EH (cell line): ENCODE data around the gene SHROOM2.
"Not testable (repeated sequence)": the region's sequence is repeated elsewhere in the genome, so short reads cannot be mapped to it uniquely, and the experiment has no call there.

Source experiments
- DNase-seq: peaks from one replicate; pipeline ENCODE4 v3.0.0-alpha.2; 2015; ENCODE audit warnings: low read depth

SHROOM2 gene

DNA sequence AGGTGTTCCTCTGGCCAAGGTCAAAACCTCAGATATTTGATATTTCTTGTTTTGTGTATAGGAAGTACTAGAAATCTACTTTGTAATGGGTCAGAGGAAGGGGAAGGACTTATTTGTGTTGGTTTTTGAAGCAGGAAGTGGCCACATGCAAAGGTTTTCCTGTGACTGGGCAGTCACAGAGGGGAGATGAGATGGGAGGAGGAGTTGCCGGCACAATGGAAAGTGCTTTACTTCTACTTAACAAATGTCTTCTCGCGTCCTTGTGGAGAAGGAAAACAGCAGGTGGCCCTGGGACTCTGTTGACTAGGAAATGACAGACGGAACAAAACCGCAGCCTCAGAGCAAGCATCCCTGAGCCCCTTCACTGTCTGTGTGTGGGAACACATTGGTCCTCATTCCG is 46.6 kb downstream of the SHROOM2 start:
- DNase-seq = no peak

DNA sequence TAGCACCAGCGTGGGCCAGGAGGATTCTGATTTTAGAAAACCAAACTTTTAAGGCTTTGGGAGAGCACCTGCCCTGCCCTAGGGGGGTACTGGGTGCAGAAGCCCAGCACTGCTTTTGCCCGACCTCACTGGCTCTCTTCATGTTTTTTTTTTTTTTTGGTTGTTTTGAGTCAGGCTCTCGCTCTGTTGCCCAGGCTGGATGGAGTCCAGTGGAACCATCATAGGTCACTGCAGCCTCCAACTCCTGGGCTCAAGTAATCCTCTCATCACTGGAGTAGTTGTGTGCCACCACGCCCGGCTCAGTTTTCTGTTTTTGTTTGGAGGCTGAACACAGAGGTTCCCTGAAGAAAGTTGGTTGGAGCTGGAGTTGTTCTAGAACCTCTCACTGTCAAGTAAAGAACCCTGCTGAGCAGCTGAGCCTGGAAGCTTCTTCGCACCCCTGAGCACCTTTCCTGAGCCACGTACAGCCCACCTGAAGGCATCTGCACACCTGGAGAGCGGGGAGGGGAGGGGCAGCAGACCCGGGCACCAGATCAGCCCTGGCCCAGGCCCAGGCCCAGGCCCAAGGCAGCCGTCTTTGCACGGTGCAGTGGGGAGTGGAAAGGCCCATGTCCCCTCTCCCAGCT is 49.5 kb downstream of the SHROOM2 start:
- no peak for DNase-seq

DNA sequence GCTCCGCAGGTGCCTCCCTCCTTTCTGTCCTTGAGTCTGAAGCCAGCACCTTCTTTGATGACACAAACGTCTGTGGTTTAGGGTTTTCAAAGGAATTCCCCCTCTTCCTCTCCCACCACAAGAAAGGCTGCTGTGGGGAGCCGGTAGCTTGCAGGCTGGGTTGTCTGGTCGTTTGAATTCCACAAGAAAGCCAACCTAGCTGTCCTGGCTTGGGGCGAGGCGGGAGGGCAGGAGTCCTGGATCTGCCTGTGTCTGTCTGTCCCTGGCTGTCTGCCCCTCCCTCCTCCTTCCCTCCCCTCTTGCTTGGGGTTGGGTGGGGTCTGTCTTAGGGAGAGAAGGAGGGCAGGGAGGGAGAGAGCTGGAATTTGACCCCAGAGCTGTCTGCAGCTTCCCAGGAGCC is 56.3 kb downstream of the SHROOM2 start:
- no peak for DNase-seq

DNA sequence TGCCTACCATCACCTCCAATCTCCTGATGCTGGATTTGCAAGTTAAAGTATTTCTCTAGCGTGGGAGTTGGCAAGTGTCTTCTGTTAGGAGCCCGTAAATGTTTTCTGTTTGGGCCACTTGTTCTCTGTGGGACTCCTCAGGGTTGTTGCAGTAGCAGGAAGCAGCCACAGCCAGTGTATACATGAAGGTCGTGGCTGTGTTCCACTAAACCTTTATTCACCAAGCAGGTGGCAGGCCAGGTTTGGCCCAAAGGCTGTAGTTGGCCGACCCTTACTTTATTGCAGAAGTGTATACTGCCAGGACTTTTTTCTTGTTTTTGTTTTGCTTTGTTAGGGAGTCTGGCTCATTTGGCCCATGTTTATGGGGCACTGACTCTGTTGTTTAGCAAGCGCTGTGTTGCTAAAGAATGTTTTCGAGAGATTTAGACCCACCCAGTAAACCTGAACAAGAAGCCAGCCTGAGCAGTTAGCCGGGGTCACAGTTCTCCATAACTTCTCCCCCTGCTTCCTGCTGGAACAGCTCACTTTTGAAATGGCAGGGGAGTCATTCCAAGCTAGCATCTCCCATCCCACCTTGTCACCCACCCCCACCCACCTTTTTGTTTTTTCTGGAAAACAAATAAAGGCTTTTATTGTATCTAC is 58.8 kb downstream of the SHROOM2 start:
- DNase-seq = no peak

DNA sequence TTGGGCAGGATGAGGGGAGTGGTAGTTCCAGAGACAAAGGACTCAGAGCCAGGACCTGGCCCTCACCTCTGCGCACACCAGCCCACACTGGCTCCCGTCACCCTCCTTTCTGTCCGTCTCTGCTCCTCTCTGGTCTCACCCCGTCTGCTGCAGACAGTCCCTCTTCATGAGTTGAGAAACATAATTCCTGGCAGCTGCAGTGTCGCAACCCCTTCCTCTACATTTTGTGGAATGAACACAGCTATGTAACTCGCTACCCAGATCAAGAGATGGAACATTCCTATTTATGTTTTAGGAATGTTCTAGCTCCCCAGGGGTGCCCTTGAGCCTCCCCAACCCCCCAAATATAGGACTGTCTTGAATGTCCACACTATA is 59.3 kb downstream of the SHROOM2 start:
- peak; percentile 49 for DNase-seq

DNA sequence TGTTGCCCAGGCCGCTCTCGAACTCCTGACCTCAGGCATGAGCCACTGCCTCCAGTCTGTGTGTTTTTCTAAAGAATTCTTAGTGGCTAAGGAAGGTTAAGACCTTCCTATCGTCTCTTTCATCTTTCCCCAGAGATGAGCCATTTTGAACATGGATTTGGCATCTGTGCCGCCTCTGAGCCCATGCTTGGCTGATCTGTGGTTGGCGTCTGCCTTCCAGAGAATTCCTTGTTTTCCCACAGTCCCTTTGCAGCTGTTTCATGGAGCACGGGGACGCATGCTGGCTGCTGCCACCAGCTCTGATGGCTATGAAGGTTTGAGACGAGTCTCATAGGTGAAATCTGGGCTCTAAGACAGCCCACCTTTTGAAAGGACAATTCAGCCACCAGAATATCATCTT is 60.4 kb downstream of the SHROOM2 start:
- DNase-seq = no peak

DNA sequence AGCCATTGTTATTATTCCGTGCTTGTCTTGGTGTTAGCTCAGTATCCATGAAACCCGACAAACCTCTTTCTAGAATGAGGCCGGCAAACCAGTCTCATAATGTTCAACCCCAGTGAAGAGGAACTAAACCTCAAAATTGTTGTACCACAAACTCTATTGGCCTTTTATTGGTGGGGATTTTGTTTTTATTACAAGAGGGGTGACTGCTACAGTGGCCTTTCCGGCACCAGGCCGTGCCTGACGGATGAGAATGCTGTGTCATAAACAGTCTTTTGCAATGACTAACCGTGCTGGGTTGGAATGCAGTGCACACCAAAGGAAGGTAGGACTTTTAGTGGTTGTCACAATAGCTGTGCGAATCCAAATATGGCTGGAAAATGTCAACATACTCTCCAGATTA is 60.8 kb downstream of the SHROOM2 start:
- DNase-seq = peak; percentile 87

DNA sequence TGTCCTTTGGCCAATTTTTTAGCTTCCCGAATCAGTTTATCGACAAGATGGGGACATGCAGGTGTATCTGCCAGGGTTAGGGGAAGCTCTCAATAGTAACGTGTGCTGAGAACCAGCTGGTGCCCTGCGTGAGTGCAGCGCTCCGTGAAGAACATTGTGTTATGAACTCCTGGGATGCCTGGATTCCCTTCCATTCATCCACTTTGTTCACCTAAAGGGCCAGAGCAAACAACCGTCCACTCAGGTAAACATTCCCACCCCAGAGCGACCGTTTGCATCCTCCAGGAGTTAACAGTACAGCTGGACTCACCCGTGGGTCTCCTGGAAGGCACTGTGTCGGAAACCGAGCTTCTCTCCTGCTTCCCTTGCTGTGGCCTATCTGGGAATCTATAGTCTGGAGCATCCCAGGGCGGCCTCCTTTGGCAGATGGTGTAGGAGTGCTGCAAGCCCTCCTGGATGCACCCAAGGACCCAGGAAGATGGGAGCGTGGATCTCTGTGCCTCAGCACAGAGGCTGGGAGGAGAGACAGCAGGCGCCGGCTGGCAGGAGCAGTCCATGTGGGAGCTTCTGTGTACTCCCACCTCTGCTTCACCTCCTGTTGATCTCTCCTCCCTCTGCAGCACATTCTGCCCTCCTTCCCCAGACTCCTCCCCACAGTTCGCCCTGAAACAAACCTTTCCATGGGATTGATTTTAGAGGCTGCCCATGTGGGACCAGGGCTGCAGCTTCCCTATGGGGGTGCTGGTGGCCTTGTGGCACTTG is 62.7 kb downstream of the SHROOM2 start:
- no peak for DNase-seq

DNA sequence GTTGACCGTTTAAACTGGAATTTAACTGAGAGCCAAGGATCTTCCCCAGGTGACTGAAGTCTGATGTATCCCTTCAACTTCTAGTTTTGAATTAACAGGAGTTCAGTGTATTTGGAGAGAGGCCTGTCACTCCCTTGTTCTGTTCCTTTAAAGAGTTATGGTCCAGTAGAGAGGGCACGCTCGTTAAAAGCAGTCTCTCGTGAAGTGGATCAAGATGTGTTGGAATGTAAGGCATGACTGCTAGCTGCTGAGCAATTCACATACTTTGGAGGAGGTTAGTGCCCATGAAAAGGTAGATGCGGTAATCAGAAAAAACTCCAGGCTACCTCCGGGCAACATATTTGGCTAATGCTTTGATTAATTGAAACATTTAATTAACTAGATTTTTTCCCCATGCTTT is 65.7 kb downstream of the SHROOM2 start:
- peak; percentile 36 for DNase-seq

DNA sequence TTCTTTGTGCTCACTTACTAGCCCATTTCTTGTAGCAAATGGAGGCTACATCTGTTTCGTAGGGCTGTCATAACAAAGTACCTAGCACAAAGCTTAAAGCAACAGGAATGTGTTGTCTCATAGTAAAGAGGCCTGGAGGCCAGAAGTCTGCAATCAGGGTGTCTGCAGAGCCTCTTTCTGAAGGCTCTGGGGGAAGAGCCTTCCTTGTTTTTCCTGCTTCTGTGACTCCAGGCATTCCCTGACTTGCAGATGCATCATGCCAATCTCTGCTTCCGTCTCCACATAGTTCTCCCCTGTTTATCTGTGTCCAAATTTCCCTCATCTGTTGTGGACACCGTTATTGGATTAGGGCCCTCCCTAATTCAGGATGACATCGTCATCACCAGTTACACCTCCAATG is 67.1 kb downstream of the SHROOM2 start:
- DNase-seq = no peak

DNA sequence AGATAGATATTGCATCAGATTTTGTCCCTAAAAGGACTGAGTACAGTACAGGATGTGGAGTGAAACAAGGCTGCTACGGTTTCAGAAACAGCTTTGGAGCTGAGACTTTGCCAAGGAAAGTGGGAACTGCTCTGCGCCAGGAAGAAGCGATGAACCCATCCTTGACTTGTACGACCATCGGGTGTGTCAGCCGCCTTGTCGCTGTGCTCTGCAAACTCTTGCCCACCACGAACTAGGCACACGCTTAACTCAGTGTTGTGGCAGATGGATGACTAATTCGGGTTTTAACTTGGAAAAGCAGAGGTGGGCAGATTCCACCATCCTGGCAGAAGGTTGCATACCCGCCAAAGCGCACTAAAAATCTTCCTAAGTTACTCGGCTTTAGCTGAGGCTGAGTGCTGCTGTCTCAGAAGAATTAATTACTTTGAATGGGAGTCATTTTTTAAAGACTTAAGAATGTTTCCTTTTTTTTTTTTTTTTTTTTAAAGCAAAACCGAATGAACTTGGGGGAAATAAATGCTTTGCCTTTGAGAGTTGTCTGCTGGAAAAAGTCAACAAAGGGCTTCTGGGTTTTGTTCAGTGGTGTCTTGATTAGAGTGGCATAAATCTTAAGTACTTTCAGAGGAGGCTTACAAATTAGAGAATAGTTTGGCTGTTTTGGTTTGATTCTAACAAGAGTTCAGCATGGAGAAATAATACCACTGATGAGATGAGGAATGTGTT is 69.5 kb downstream of the SHROOM2 start:
- no peak for DNase-seq

DNA sequence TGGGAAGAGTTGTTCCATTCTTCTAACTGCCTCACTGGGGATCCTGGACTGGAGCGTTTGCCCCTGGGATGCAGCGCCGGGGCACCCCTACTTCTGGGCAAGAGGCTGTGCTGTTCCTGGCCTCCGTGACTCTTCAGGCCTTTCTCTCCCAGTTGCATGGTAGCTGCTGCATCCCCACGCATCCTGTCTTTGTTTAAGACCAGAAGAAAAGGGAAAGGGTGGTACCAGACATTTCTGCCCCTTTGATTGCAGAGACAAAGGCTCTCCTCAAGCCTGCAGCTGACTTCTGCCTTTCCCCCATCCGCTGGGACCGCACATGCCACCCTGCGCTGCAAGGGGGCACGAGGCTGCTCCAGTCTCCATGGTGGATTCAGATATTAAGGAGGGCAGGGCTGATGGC is 70.4 kb downstream of the SHROOM2 start:
- no peak for DNase-seq

DNA sequence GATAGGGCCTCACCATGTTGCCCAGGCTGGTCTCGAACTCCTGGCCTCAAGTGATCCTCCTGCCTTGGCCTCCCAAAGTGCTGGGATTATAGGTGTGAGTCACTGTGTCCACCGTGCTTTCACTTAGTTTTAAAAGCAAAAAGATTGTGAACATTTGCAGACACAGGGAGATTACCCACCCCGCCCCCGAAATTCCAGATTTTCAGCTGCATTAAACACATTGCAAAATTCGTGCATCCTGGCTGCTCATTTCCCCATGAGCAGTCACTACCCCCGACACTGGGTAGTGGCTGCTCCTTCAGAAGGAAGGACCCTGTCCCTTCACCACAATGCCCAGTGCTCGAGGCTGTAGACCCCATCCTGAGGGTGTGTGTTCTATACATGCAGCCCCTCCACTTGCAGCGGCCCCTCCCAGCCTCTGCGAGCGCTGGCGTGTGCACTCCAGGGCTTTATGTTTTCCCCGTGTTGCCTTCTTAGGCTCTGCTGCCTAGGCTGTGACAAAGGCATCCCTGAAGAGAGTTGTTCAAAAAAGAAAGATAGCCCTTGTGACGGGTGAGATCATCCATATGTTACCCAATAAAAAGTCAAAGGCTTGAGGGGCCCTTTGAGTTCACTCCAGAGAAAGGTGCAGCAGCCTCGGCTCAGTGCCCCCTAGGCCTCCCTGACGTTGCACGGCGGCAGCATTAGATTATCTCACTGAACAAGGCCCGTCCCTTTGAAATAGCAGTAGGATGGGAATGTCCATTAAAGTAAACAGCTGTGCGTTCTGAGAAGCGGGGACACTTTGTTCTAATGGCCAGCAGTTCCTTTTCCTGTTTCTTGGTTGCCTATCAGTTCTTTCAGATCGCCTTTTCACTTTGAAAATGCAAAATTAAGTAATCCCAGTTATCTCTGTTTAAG is 71.6 kb downstream of the SHROOM2 start:
- no peak for DNase-seq

DNA sequence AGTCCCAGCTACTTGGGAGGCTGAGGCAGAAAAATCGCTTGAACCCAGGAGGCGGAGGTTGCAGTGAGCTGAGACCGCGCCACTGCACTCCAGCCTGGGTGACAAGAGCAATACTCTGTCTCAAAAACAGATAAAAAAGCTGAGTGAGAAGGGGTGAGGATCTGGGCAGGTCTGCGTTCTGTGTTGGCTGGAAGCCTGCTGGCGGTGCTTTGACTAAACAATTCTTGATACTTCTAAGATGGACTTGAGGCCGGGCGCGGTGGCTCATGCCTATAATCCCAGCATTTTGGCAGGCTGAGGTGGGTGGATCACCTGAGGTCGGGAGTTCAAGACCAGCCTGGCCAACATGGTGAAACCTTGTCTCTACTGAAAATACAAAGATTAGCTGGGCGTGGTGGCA is 72.5 kb downstream of the SHROOM2 start:
- DNase-seq = not testable (repeated sequence)

DNA sequence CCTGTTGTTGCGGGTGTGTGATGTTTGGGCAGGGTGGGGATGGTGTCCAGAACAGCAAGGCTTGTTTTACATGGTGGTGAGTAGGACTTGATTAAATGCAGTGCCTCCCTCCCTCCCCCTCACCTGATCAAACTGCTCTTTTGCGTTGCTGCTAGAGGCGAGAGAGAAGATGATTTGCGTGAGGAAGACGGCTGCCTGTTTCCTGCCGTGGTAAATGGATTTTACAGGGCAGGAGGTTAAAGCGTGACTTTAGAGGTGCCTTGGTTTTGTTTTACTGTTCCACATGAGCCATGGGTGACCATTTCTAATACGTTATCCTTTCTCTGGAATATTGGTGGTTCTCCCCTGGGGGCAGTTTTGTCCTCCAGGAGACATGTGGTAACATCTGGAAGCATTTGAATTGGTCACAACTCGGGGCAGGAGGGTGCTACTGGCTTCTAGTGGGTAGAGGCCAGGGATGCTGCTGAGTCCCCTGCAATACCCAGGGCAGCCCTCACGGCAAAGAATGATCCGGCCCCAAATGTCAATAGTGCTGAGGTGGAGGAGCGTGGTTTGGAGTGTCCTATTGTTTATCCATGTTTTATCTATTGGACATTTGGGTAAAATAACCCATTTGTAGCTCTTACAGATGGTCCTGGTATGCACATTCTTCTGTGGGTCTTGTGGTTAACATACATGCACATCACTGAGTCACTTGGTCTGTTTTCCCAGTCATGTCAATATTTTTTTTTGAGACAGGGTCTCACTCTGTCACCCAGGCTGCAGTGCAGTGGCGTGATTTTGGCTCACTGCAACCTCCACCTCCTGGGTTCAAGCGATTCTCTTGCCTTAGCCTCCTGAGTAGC is 73.7 kb downstream of the SHROOM2 start:
- peak; percentile 73 for DNase-seq

DNA sequence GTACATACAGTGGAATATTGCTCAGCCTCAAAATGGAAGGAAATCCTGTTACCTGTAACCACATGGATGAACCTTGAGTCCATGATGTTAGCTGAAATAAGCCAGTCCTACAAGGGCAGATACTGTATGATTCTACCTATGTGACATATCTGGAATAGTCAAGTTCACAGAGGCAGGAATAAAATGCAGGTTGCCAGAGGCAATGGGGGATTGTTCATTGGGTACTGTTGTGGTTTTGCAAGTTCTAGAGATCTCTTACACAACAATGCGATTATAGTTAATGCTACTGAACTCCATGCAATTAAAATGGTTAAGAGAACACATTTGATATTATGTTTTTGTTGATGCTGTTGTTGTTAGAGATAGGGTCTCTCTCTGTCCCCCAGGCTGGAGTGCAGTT is 74.6 kb downstream of the SHROOM2 start:
- no peak for DNase-seq

DNA sequence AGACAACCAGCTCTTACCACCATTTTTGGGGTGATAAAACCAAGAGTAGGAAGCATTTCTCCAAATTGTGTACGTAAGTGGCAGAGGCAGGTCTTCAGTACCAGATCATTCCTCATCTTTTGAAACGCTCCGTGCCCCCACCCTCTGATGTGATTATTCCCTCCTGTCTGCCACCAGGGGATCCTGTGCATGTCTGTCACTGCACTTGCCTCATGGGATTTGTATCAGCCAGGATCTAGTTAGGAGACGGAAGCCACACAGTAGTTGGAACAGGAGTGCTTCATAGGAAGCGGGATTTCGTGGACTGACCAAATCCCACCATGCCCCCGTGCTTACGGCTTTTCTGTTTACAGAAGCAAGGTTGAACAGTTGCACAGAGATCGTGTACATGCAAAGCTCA is 75.5 kb downstream of the SHROOM2 start:
- DNase-seq = no peak

DNA sequence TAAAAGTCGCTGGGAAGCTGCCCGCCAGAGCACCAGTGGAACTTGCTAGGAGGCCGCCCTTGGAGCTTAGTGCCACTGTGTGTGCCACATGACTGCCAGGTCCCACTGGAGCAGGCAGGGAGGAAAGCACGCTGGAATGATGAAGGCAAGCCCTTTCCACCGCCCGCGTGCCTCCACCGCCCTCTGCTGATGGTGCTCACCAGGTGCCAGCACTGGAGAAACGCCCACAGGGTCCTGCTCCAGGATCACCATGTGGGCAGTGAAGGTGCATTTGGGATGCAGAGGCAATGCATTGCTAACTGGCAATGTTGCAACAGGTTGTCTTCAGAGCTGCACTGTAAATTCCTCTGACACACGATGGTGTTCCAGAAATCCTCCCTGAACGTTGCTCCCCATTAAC is 76.3 kb downstream of the SHROOM2 start:
- DNase-seq = no peak

DNA sequence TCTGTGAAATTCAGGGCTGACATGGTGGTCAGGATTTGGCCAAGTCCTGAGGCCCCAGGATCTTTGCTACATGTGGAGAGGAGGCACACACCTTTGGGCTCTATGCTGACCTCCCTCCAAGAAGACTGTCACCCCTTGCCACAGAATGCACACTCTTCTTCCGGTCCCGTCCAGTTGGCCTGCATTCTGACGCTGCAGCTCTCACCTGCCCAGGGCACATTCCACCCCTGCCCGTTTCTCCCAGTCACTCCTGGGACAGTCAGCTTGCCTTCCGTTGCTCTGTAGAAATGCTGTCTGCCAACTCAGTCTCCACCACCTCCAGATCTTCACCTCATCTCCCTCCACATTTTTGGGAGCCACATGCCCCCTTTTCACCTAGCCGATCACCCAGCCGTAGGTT is 76.7 kb downstream of the SHROOM2 start:
- DNase-seq = no peak

DNA sequence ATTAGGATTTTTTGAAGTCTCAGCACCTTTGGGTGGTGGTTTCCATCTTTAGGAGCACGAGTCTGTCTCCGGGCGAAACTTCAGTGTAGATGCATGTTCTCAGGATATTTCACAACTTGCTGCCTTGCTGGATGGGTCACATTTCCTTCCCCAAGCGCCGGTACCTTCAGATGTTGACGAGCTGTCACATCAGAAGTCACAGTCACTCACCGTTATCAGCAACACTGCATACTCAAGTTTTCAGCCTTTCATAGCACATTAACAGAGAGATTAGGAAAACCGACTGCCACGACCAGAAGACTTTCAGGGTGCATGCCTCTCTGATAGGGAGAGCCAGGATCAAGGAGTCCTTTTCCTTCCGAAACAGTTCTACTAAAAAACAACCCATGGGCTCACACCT is 77.8 kb downstream of the SHROOM2 start:
- no peak for DNase-seq
